GM12892 (cell line): Measurements from ENCODE around the gene JAK3.

Source experiments
- POLR2A ChIP-seq: IDR thresholded peaks from 2 replicates; pipeline ENCODE4 v1.6.1; 2011; ENCODE audit warnings: low read depth, low read length, control low read depth
- POLR2AphosphoS5 ChIP-seq: IDR thresholded peaks from 2 replicates; pipeline ENCODE4 v1.6.1; 2011; ENCODE audit warnings: low read depth, low read length, control low read depth
- TAF1 ChIP-seq: IDR thresholded peaks from 2 replicates; pipeline ENCODE4 v1.6.1; 2011; ENCODE audit warnings: low read depth, mild to moderate bottlenecking, control low read depth, low read length, borderline replicate concordance

DNA sequence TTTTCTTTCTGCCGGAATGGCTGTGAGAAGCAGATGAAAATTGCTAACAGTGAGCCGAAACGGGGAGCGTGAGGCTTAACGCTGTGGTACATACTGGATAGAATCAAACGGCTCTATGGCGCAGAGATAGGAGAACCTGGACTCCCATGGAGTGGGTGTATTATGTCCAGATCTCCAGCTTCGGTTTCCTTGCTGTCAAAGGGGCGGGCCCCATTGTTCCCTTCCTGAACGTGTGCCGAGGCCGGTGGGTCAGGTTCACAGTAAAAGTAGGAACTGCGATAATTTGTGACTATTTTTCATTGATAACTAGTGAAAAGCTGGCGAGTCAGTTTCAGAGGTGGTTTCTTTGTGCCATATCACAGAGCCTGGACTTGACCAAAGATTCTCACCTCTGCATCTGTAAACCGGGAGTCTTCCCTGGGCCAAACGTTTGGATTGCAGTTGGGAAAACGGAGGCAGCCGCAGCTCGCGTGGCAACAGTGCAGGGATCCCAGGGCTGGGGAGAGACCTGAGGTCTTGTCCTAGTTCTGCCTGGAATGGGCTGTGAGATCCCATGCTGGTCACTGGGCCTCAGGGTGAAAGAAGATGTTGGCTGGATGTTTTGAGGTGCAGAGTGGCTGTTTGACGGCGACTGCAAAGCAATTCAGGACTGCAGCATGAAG, 12.7 kb upstream of the JAK3 start:
- no peak; the same call in 1 of the 2 replicates for TF ChIP-seq POLR2A
- TF ChIP-seq POLR2AphosphoS5: no peak; the same call in none of the 2 replicates
- no peak for TF ChIP-seq TAF1
